Stimulated activated naive B cell treated with anti-CD40 and anti-IgM and Interleukin-4, amounts not matched to agents 10 μg/mL and 1 μg/mL and 100 μg/mL, for 72 hours (primary cell): ENCODE results near the gene APOBEC3B.
"Not testable (repeated sequence)": the region's sequence is repeated elsewhere in the genome, so short reads cannot be mapped to it uniquely, and the experiment has no call there.

Experiments
- ATAC-seq, 2 donors: fragments of 150-1000 bp; cut with Tn5 transposase; replicated peaks; 2 replicates each; pipeline ENCODE4 v1.10.0; 2021; ENCODE audit warnings: moderate library complexity in 1 of 2
- DNase-seq: peaks from one replicate; pipeline ENCODE4 v3.0.0; 2021
- H3K27ac Mint-ChIP-seq: one replicate; pipeline ENCODE4 v1.8.0; 2022; ENCODE audit warnings: mild to moderate bottlenecking, mixed read lengths
- H3K27me3 Mint-ChIP-seq, 2 donors: one replicate each; pipeline ENCODE4 v1.8.0; 2022; ENCODE audit warnings: mixed read lengths in 2 of 2
- H3K36me3 Mint-ChIP-seq, 2 donors: one replicate each; pipeline ENCODE4 v1.8.0; 2022; ENCODE audit warnings: mixed read lengths in 2 of 2, mild to moderate bottlenecking in 1 of 2
- H3K4me1 Mint-ChIP-seq, 2 donors: one replicate each; pipeline ENCODE4 v1.8.0; 2022; ENCODE audit warnings: mixed read lengths in 2 of 2, mild to moderate bottlenecking in 1 of 2
- H3K4me3 Mint-ChIP-seq, 2 donors: one replicate each; pipeline ENCODE4 v1.8.0; 2022; ENCODE audit warnings: mild to moderate bottlenecking in 2 of 2, mixed read lengths in 2 of 2, moderate library complexity in 1 of 2
- H3K9me3 Mint-ChIP-seq, 2 donors: one replicate each; pipeline ENCODE4 v1.8.0; 2022; ENCODE audit warnings: mixed read lengths in 2 of 2, mild to moderate bottlenecking in 1 of 2

The APOBEC3B gene

DNA sequence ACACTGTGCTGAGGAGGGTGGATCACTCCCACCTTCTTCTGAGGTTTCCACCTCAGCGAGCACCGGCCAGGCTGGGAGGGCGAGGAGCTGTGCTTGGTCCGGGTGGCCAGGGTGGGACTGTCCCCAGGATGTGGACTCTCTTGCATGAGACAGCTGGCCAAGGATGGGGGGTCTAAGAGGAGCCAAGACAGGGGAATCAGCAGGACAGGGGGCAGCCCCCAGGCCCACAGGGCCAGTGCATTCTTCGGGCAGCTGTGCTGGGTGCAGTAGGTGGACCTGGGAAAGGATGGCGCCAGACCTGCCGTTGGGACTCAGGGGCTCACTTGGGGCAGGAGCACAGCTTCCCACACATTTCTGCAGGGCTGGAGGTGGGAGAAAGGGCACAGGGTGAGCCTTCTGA lies 15.2 kb upstream of the APOBEC3B start:
- no peak for DNase-seq
- H3K4me1 Mint-ChIP-seq = peaks cover 9 to 18% of the 10 kb centered on the region in 2 donors
- peak overlapping the region; percentile 70 for H3K27ac Mint-ChIP-seq
- H3K9me3 Mint-ChIP-seq = no peaks in the 10 kb centered on the region
- H3K27me3 Mint-ChIP-seq = peaks cover 14 to 31% of the 10 kb centered on the region in 2 donors
- ATAC-seq = no peak
- H3K36me3 Mint-ChIP-seq = no peaks in the 10 kb centered on the region
- H3K4me3 Mint-ChIP-seq = no peak overlapping the region

DNA sequence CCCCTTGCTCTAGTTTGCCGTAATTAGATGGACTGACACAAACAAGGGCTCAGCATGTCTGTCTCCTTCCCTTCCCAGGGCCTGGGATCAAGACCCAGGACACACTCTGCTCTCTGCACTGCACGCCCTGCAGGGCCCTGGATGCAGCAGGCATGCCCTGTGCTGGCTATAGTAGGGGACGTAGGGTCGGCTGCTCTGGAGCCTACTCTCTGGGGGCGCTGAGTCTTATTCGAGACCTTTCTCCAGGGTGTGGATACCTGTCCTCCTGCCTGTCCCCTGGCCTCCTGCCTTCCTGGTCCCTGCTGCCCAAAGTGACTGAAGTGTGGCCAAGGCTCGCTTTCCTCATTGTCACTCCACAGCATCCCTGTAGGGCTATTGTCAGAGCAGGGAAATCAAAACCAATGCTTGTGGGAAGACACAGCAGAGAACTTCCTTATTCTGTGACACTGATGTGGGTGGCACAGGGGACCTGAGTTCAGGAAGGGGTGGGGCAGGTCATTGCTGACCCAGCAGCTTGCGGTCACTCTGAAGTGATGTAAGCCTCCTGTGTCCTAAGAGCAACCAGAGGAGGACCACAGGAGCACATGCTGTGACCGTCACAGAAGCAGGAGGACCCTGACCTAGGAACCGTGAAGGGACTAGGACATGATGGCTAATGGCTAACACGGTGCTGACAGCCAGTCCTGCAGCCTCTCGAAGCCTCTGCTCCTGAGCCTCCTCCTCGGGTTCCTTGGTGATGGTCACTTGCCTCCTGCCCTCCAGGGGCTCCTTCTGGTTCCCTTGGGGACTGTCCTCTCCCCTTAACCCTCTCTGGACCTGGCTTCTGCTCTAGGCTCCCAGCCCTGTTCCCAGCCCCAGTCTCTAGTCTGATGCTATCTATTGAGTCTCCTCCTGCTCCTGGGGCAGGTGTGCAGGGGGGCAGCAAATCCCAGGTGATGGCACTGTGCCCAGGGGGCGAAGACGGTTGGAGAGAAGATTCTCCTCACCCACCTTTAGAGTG lies 14.4 kb upstream of the APOBEC3B start:
- ATAC-seq (peak; percentile 42 to 78), DNase-seq (no peak)
- no peak overlapping the region for H3K4me3 Mint-ChIP-seq
- no peaks in the 10 kb centered on the region for H3K36me3 Mint-ChIP-seq
- H3K4me1 Mint-ChIP-seq = peaks cover 9 to 18% of the 10 kb centered on the region in 2 donors
- H3K27me3 Mint-ChIP-seq = peaks cover 14 to 31% of the 10 kb centered on the region in 2 donors
- no peak overlapping the region for H3K27ac Mint-ChIP-seq
- no peaks in the 10 kb centered on the region for H3K9me3 Mint-ChIP-seq

DNA sequence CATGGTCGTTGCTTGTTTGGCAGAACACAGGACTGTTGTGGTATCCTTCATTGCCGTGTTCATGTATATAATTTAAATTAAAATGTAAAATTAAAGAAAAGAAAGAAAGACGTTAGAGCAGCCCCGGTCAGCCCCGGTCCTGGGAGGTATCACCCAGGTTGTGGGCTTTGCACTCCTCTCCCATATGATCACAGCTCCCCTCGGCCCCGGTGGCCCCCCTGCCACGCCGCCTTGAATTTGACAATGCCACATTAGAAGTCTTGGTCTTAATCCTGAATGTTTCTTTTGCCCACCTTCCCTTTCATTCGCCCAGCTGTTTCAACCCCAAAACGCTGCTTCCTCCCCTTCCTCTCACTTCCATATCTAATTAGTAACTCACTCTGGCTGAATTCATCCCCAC lies 13.3 kb upstream of the APOBEC3B start:
- no peak overlapping the region for H3K4me3 Mint-ChIP-seq
- peaks cover 9 to 20% of the 10 kb centered on the region in 2 donors for H3K4me1 Mint-ChIP-seq
- ATAC-seq (no peak), DNase-seq (no peak)
- no peaks in the 10 kb centered on the region for H3K9me3 Mint-ChIP-seq
- H3K36me3 Mint-ChIP-seq = no peaks in the 10 kb centered on the region
- peak overlapping the region; percentile 6 for H3K27ac Mint-ChIP-seq
- peaks cover 14 to 31% of the 10 kb centered on the region in 2 donors for H3K27me3 Mint-ChIP-seq

DNA sequence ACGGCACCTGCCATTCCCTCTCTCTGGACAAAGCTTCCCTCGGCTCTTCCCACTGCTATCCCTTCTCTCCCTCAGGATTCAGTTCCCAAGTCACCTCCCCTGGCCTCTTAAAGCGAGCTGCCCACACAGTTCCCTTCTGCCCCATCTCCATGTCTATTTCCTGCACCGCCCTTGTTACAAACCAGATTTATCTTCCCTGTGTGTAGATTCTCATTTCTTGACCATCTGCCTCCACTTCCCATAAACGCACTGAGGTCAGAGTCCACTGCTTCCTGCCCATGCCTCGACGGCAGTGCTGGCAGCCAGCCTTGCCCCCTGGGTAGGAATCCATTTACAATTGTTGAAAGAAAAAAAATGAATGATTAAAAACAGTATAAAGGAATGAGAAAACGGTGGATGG lies 11.6 kb upstream of the APOBEC3B start:
- Mint-ChIP-seq H3K27me3 (peaks cover 14 to 31% of the 10 kb centered on the region in 2 donors), H3K36me3 (no peaks in the 10 kb centered on the region), H3K4me3 (no peak overlapping the region), H3K27ac (no peak overlapping the region), H3K4me1 (peaks cover 9 to 18% of the 10 kb centered on the region in 2 donors), H3K9me3 (no peaks in the 10 kb centered on the region)
- DNase-seq = no peak
- no peak for ATAC-seq

DNA sequence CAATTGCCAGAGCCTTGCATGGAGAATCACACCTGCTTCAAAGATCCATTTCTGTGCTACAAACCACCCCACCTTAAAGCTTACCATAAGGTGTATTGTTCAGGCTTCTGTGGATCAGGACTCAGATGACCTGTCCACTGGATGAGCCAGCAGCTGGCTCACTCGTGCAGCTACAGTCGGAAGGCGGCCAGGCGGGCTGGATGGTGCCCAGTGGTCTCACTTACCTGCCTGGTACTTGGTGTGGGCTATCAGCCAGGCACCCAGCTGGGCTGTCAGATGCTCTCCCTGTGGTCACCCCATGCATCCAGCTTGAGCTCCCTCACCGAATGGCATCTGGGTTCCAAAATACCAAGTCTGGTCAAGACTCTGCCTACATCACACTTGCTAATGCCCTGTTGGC lies 10.9 kb upstream of the APOBEC3B start:
- Mint-ChIP-seq H3K27ac (no peak overlapping the region), H3K27me3 (peaks cover 14 to 31% of the 10 kb centered on the region in 2 donors), H3K4me3 (no peak overlapping the region), H3K4me1 (peaks cover 9 to 18% of the 10 kb centered on the region in 2 donors), H3K36me3 (no peaks in the 10 kb centered on the region), H3K9me3 (no peaks in the 10 kb centered on the region)
- ATAC-seq (no peak), DNase-seq (no peak)

DNA sequence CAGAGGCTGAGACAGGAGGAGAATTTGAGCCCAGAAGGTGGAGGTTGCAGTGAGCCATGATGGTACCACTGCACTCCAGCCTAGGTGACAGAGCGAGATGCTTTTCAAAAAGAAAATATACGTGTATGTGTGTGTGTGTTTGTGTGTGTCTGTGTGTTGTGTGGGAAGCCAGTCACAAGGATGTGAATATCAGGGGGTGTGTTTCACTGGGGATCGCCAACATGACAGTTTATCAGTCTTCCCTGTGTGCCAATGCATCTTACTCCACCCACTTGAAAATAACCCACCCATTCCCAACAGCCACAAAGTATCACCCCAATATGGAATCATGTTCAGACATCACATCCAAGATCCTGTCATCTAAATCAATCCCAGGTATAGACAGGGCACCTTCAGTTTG lies 10.4 kb upstream of the APOBEC3B start:
- Mint-ChIP-seq H3K36me3 (no peaks in the 10 kb centered on the region), H3K4me3 (no peak overlapping the region), H3K27me3 (peaks cover 14 to 30% of the 10 kb centered on the region in 2 donors), H3K4me1 (peaks cover 9 to 14% of the 10 kb centered on the region in 2 donors), H3K9me3 (no peaks in the 10 kb centered on the region), H3K27ac (no peak overlapping the region)
- DNase-seq (no peak), ATAC-seq (no peak)

DNA sequence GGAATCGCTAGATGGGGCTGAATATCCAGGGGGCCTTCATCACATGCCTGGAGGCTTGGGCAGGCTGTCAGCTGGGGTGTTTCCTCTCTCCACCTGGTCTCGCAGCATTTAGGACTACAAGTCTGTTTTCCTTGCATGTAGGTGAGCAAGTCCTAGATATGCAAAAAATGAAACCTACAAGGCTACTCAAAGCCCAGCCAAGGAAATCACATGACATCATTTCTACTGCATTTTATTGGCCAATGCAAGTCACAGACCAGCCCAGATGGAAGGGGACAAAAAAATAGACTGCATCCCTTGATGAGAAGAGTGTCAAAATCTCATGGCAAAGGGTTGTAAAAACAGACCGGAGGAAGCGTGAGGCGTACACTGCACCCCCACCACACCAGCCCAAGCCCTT lies 9.6 kb upstream of the APOBEC3B start:
- H3K36me3 Mint-ChIP-seq = no peaks in the 10 kb centered on the region
- H3K4me1 Mint-ChIP-seq = peaks cover 6 to 9% of the 10 kb centered on the region in 2 donors
- no peak for DNase-seq
- ATAC-seq = no peak
- no peak overlapping the region for H3K4me3 Mint-ChIP-seq
- peaks cover 14 to 28% of the 10 kb centered on the region in 2 donors for H3K27me3 Mint-ChIP-seq
- H3K27ac Mint-ChIP-seq = peak overlapping the region; percentile 2
- H3K9me3 Mint-ChIP-seq = peaks cover 0 to 4% of the 10 kb centered on the region in 2 donors

DNA sequence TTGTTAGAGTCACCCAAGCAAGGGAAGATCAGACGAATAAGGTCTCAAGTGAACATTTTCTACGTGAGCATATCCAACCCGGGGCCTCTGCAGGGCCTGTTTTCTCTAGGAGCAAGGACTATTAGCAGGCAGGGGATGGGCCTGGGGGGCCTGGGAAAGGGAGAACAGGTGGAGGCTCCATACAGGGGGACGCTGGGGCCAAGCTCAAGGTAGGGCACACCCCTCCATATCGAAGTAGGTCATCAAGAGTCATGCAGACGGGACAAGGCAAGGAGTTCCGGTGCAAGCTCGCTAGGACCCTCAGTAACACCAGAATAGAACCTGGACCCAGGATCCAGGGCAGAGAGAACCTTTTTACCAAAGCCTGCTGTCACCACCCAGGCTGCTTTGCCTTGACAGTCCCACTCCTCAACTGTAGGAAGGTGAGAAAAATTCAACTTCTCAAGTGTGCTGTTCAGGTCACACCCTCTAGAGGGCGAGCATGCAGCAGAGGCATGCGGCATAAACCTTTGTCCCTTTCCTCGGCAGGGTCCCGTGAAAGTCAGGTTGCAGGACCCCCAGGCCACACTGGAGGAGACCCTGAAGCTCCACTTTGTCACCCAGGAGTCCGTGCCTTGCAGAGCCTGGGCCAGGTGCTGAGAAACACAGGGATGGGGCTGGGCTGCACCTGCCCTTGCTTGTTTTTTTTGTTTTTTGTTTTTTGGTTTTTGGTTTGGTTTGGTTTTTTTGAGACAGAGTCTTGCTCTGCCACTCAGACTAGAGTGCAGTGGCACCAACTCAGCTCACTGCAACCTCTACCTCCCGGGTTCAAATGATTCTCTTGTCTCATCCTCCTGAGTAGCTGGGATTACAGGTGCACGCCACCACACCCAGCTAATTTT lies 8.6 kb upstream of the APOBEC3B start:
- Mint-ChIP-seq H3K27me3 (peaks cover 14 to 31% of the 10 kb centered on the region in 2 donors), H3K4me1 (peaks cover 0 to 2% of the 10 kb centered on the region in 2 donors), H3K4me3 (no peak overlapping the region), H3K27ac (no peak overlapping the region), H3K36me3 (no peaks in the 10 kb centered on the region), H3K9me3 (peaks cover 0 to 4% of the 10 kb centered on the region in 2 donors)
- DNase-seq (no peak), ATAC-seq (peak; percentile 63 to 79)

DNA sequence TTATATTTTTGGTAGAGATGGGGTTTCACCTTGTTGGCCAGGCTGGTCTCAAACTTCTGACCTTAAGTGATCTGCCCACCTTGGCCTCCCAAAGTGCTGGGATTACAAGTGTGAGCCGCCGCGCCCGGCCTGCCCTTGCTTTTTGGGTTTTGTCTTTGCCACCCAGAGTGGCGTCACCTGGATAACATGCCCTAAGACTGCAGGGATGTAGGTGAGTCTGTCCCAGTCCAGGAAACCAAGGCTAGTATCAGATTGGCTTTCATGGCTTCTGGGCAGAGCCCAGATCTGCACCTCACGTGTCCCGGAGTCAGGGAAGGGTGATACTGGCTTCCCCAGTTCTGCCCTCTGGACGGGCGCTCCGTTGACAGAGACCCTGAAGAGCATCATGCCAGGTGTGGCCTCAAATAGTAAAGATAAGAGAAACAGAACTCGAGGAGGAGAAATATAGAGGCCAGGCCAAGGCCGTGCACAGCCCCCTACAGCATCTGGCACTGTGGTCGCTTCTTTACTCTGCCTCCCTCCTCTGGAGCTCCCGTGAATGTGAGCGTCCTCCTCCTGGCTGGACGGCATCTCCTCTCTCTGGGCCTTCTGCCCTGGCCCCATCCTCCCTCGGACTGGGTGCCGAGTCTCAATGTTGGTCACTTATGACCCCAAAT lies 7.8 kb upstream of the APOBEC3B start:
- Mint-ChIP-seq H3K4me3 (no peak overlapping the region), H3K27ac (no peak overlapping the region), H3K4me1 (peaks cover 0 to 2% of the 10 kb centered on the region in 2 donors), H3K27me3 (peaks cover 9 to 27% of the 10 kb centered on the region in 2 donors), H3K9me3 (peaks cover 0 to 4% of the 10 kb centered on the region in 2 donors), H3K36me3 (no peaks in the 10 kb centered on the region)
- no peak for DNase-seq
- no peak for ATAC-seq

DNA sequence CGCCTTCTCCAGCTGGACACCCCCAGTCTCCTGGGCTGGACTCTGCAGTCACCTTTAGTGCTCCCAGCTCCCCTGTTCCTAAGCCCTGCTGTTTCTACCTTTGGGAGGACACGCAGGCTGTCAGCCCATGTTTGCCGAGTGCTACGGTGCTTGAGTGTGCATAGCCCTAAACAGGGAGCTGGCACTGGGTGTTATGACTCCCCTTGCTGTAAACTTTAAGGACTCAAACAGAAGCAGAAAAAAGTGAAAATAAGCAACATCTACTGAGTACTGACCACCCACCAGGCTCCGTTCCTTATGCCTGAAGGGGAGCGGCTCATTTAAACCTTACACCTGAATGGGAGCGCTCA lies 7.3 kb upstream of the APOBEC3B start:
- Mint-ChIP-seq H3K27ac (no peak overlapping the region), H3K4me3 (no peak overlapping the region), H3K27me3 (peaks cover 7 to 24% of the 10 kb centered on the region in 2 donors), H3K4me1 (peaks cover 0 to 2% of the 10 kb centered on the region in 2 donors), H3K36me3 (no peaks in the 10 kb centered on the region), H3K9me3 (peaks cover 0 to 4% of the 10 kb centered on the region in 2 donors)
- DNase-seq (no peak), ATAC-seq (no peak)

DNA sequence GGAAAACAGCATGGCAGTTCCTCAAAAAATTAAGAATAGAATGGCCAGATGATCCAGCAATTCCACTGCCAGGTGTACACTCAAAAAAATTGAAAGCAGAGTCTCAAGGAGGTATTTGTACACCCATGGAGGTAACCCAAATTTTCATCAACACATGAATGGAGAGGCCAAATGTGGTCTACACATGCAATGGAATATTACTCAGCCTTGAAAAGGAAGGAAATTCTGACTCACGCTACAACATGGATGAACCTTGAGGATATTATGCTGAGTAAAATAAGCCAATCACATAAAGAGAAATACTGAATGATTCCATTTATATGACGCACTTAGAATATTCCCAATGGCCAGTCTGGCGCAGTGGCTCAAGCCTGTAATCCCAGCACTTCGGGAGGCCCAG lies 4.9 kb upstream of the APOBEC3B start:
- ATAC-seq, H3K4me3 Mint-ChIP-seq, H3K27ac Mint-ChIP-seq, H3K36me3 Mint-ChIP-seq, DNase-seq, H3K9me3 Mint-ChIP-seq, H3K27me3 Mint-ChIP-seq: not testable (repeated sequence)
- peaks cover 11 to 12% of the 10 kb centered on the region in 2 donors for H3K4me1 Mint-ChIP-seq

DNA sequence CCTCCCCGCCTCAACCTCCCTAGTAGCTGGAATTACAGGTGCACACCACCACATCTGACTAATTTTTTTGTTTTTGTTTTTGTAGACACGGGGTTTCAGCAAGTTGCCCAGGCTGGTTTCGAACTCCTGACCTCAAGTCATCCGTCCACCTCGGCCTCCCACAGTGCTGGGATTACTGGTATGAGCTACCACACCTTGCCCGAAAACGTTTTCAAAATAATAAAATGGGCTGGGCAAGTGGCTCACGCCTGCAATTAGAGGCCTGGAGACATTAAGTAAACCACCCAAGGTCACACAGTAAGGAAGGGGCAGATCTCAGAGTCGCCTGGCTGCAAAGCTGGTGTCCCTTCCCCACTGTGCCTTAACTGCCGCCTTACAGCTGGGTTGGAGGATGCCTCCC lies 1.6 kb upstream of the APOBEC3B start:
- not testable (repeated sequence) for DNase-seq, H3K9me3 Mint-ChIP-seq, H3K36me3 Mint-ChIP-seq, H3K27me3 Mint-ChIP-seq, H3K4me3 Mint-ChIP-seq, ATAC-seq, H3K27ac Mint-ChIP-seq
- H3K4me1 Mint-ChIP-seq = peaks cover 24 to 30% of the 10 kb centered on the region in 2 donors

DNA sequence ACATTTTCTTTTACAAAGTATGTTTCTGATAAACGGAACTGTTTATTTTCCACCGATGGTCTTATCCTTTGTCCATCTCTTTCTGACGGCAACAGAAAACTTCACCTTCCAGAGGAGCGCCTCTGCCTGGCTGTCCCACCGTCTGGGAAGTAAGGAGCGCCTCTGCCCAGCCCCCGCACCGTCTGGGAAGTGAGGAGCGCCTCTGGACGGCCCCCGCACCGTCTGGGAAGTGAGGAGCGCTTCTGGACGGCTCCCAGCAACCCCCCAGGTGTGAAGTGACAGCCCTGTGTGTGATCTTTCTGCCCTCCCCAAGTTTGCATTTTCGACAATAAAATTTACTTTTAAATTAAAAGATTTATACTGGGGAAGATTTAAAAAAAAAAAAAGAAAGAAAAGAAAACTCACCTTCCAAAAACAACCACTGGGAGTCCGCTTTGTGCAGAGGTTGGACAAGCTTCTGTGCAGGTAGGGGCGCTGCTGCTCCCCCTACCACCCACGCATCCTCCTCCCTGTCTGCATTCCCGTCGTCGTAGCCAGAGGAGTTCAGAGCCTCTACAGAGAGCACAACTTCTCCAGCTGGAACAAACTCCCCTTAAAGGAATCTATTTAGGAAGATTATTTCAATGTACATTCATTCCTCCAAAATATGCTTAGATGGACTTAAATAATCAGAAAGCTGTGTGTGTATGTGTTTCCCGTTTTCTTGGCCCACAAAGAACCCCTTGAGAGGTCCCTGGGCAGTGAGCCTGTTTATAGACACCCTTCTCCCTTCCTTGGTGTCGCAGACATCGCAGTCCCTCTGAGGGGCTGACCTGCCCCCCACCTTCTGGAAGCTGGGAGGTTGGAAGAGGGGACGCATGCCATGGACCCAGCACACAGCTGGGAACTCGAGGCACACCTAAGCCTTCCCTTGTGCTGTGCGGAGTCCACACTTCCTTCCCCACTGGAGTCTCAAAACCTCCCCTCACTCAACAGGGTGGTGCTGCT lies 849 bp upstream of the APOBEC3B start:
- H3K27me3 Mint-ChIP-seq = peaks cover 0 to 4% of the 10 kb centered on the region in 2 donors
- peaks cover 28 to 34% of the 10 kb centered on the region in 2 donors for H3K4me1 Mint-ChIP-seq
- H3K36me3 Mint-ChIP-seq = peaks cover 0 to 4% of the 10 kb centered on the region in 2 donors
- ATAC-seq (peak; percentile 9 to 14), DNase-seq (no peak)
- H3K9me3 Mint-ChIP-seq = peaks cover 2 to 8% of the 10 kb centered on the region in 2 donors
- H3K4me3 Mint-ChIP-seq = peak overlapping the region; percentile 85 to 93
- peak overlapping the region; percentile 95 for H3K27ac Mint-ChIP-seq
